GM20431 (cell line): Measurements from ENCODE around the gene OBP2A.
"Not testable (repeated sequence)": the region's sequence is repeated elsewhere in the genome, so short reads cannot be mapped to it uniquely, and the experiment has no call there.

Experiments used
- in situ Hi-C: fragments of 300-500 bp; cut with MseI, MboI; formaldehyde crosslinking; loops from one replicate; pipeline ENCODE4 v1.15.0; 2020; ENCODE audit warnings: low sequenced_read_pairs; ENCODE audit not compliant: unreplicated experiment

The OBP2A gene

DNA sequence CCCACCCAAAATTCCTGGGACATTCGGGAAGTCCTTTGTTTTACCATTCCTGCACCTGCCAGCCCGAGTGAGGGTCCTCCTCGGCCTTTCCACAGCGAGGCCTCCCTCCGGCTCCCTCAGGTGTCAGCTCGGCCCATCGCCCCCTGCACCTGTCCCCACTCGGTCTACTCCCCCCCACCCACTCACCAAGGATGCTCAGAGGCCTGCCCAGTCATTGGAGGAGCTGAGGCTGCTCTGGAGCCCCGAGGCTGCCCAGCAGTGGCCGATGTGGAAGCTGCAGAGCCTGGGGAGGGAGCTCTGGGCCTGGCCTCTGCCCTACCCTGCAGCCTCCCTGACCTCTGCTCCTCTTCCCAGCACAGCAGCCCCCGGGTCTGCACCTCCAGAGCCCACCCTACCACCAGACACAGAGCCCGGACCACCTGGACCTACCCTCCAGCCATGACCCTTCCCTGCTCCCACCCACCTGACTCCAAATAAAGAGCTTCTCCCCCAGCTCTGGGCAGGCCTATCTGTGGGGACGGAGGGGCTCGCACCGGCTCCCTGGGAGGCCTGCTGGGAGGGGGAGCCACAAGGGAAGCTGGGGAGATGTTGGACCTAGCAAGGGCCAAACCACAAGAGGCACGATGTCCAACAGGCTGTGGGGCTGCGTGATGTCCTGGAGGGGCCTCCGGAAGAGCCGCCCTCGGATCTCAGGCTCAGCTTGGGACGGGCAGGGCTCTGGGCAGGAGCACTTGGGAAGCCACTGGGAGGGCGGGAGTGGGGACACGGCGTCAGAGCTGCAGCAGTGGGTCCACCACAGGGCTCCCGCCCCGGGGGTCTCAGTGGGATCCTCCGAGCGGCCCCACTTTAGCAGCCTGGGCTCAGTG lies 3.8 kb downstream of the OBP2A start:
- in situ Hi-C loops: not testable (repeated sequence)

DNA sequence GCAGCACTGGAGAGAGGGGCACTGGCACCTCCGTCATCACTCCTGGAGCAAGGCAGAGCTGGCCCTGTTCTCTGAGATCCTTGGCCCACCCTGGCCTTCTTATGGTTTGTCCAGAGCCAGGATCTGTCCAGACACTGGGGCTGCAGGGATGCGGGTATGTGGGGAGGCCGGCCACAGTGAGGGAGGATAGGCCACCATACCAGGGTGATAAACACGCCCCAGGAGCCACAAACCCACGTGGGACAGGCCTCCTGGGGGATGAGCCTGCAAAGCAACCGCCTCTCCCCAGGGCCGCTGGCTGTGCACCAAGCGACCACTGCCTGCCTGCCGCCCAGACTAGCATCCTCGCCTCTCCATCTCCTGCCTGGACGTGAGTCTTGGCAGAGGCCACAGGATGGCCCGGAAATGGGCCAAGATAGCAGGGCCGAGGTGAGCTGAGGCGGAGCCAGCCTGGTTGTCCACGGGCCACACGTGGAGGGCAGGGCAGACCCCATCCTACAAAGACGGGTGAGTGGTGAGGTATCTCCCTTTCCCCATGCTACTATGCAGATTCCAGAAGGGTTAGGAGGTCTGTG lies 4.5 kb downstream of the OBP2A start:
- in situ Hi-C loops: no loop called here

- in situ Hi-C loops: no loop called here
These were observed 5.1 kb downstream of the OBP2A start for GRCh38 chr9:135551031-135551430.

DNA sequence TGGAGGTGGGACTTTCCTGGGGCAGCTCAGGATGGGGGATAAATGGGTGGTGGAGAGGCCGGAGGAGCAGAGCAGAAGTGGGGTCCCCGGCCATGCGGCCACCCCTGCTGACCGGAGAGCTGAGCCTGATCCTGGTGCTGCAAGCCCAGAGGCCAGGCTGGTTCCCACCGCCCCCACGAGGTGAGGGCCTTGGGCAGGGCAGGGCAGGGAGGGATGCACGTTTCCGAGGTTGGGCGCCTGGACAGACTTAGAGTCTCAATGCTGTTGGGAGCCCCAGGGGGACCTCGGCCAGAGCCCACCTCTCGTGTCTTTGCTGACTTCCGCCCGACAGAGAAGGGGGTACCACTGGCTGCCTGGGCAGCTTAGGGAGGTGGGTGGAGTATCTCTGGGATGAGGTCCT lies 5.5 kb downstream of the OBP2A start:
- in situ Hi-C loops: no loop called here

DNA sequence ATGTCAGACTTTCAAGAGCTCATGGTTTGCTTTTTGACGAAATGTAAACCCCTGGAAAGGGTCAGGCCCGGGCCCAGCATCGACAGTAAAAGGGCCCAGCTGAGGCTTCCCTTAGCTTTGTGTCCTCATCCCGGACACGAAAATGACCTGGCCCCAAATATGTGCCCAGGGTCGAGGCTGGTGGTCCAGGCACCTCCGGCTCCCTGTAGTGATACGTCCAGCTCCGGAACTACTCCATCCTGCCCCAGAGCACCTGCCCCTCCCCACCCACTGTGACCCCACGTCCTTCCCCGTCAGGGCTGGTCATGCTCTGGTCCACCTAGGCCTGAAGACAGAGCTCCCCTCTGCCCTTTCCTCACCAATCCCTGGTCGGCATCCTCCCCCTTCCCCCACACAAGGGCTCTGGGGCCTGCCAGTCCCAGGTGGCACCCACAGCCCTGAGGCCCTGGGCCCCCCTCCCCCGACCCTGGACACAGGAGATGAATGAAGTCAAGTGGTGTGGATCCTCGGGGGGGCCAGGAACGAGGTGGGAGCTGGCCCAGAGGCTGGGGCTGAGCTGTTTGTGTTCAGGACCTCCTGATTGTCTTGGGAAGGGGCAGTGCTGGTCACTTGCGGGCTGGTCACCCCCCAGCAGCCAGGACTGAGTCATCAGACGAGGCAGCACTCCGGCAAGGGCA lies 6.2 kb downstream of the OBP2A start:
- in situ Hi-C loops: no loop called here

DNA sequence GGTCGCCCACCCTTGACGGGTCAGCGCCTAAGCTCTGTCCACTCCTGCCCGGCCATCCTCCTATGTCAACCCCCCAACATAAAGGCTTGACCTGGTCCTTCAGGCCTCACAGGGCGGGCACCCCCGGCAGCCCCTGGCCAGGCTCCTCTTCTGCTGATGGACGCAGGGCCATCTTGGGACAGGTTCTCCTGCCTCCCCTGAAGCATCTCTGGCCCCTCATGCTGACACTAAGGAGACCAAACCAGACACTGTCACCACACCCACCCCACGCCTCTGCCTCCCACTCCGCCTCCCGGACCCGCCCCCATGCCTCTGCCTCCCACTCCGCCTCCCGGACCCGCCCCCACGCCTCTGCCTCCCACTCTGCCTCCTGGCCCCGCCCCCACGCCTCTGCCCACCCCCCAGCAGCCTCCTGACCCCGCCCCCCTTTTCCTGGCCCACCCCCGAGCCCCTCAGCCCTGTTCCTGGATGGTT lies 6.8 kb downstream of the OBP2A start:
- in situ Hi-C loops: no loop called here

GRCh38 chr9:135554718-135555117 lies 8.8 kb downstream of the OBP2A start:
- in situ Hi-C loops: no loop called here

DNA sequence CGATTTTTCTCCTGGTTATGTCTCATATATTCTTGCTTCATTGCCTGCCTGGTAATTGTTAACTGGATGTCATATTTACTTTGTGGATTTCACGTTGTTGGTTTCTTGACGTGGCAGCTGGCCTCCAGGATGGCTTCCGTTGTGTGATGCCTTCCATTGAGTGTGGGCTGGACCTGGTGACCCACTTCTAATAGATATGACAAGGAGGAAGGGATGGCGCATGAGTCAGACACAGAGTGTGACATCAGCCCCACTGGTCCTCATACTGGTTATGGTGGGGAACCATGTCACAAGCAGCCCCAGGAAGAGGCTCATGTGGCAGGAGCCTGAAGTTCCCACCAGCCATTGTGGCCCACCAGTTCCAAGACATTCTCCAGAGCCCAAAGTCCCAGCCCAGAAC lies 9.3 kb downstream of the OBP2A start:
- in situ Hi-C loops: no loop called here

DNA sequence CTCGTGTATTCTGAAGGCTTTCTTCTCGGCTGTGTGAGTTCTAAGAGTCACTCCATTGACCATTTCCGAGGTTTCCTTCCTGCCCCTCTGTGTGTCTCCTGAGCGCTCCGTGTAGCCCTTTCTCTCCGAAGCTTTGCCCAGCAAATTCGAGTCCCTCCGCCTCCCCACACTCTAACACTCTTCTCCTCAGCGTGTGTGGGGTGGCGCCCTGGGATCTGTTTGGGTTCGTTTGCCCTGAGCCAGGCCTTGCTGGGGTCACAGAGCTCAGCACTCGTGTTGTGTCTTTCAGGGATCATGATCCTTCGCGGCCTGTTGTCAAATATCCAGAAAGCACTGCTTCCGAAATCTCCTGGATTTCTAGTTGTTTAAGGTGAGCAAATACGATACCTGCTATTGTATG lies 10.0 kb downstream of the OBP2A start:
- in situ Hi-C loops: no loop called here

- in situ Hi-C loops: no loop called here
These were observed 13.7 kb downstream of the OBP2A start for GRCh38 chr9:135559606-135560005.

DNA sequence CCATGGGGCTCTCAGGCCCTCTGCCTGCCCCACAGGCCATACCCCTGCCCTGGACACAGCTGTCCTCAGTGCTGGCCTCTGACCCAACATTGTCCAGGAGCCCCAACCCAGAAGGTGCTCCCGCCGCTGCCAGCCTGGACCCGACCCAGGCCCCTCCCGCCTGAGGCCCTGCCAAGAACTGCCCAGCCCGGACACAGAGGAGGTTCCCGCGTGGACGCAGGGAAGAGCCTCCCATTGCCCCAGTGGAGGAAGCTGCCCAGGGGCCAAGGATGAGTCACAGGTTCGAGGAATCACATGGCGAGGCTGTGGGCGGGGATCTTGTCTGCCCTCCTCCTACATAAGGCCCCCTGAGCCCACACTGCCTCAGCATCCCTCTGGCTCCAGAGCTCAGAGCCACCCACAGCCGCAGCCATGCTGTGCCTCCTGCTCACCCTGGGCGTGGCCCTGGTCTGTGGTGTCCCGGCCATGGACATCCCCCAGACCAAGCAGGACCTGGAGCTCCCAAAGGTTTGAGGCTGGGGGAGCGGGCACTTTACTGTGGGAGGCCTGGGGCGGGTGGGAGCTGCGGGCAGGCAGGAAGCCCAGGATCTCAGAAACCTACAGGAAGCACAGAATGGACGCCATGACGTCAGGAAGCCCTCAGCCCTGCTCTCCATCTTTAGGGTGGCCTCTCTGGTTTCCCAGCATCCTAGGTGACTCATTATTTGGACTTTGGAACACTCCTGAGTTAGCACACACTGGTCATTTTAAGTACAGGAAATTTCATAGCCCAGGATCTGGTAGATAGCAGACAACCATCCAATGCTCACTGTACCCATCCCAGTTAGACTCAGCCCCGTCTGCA lies 15.7 kb downstream of the OBP2A start, which contains the start of gene PAEP:
Gene PAEP, plus strand, starts transcription at position 366 of the 844 bp plus-strand sequence.
- in situ Hi-C loops: no loop called here

DNA sequence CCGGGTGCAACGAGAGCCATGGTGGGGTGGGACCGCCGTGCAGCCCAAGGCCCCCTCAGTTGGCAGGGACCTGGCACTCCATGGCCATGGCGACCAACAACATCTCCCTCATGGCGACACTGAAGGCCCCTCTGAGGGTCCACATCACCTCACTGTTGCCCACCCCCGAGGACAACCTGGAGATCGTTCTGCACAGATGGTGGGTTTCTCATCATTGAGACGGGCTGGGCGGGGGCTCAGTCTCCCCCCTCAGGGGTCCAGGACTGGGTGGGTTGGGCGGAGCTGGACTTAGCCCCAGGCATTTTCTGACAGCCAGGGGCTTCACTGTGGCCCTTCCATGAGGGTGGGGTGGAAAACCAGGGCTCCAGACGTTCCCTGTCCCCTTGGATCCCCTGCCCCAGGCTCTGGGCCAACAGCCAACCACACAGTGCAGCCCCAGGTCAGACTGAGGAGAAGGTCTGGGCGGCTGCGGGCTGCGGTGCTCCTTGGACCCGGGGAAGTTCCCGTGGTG lies 16.4 kb downstream of the OBP2A start:
- in situ Hi-C loops: no loop called here

- in situ Hi-C loops: no loop called here
These were observed 17.1 kb downstream of the OBP2A start for GRCh38 chr9:135563039-135563476.

DNA sequence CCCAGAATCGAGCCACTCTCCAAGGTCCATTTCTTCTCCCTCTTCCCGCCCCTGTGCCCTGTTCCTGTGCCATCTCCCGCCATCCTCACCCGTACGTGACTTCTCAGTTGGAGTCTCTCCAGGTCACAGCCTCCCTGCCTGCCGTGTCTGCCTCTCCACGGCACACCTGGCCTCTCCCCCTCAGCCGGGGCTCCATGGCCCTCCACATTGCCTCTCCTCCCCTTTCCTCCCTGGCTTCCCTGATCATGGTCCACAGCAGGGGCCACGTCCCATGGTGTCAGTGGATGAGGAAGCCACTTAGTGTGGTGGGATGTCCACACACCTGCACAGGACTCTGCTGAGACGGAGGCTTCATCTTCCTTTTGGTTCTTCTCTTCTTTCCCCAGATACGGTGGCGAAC lies 17.9 kb downstream of the OBP2A start:
- in situ Hi-C loops: no loop called here

- in situ Hi-C loops: no loop called here
These were observed 19.3 kb downstream of the OBP2A start for GRCh38 chr9:135565141-135565628.

GRCh38 chr9:135565636-135566035 lies 19.7 kb downstream of the OBP2A start:
- in situ Hi-C loops: no loop called here

- in situ Hi-C loops: no loop called here
These were observed 20.6 kb downstream of the OBP2A start for GRCh38 chr9:135566552-135566951.

DNA sequence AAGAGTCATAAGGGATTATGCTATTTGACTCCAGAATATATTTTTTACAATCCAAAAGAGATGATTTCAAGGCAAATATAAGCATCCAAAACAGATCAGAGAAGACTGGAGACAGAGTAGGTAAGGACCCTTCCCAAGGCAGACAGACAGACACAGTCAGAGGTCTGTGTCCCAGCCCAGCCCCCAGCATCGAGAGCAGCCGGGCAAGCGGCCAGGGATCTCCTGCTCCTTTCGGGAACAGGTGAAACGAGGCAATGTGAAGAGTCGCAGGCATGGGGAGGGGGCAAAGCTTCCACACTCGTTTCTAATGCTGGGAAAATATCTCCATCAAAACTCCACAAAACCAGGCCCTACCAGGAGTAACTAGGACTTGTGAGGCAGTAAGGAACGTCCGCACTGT lies 21.4 kb downstream of the OBP2A start:
- in situ Hi-C loops: no loop called here

GRCh38 chr9:135568026-135568425 lies 22.1 kb downstream of the OBP2A start:
- in situ Hi-C loops: no loop called here

GRCh38 chr9:135570456-135570855 lies 24.5 kb downstream of the OBP2A start:
- in situ Hi-C loops: no loop called here
